HEK293 (cell line): ENCODE data around the gene KPNA6.

Experiments used
- CTCF ChIA-PET: fragments of 350-600 bp; formaldehyde crosslinking; extraction: SDS; loops from one replicate; lab custom pipeline; 2021; ENCODE audit warnings: antibody characterized with exemption; lab: Yijun Ruan, JAX
- POLR2A ChIA-PET: fragments of 300-600 bp; formaldehyde crosslinking; extraction: SDS; loops from one replicate; lab custom pipeline; 2020; ENCODE audit warnings: antibody characterized with exemption, inconsistent platforms; lab: Yijun Ruan, JAX
- H3K27ac ChIP-seq: fragments of 200-500 bp; sonication (Bioruptor generic); 2 replicates; pipeline ENCODE4 v1.5.1; 2014; ENCODE audit warnings: low read depth, low read length, control low read depth, inconsistent platforms; ENCODE audit errors: extremely low read depth
- H3K36me3 ChIP-seq, 2 experiments: fragments of 200-500 bp in 1 of 2; sonication (Bioruptor generic) in 1 of 2; 1 replicate in 1 of 2; 2 replicates in 1 of 2; pipeline ENCODE4 v1.5.1; 2014 to 2017; ENCODE audit warnings: inconsistent platforms in 2 of 2, low read length in 2 of 2; ENCODE audit not compliant: control insufficient read depth in 2 of 2, insufficient read depth in 1 of 2
- H3K4me1 ChIP-seq: fragments of 200-500 bp; sonication (Bioruptor generic); 2 replicates; pipeline ENCODE4 v1.5.1; 2014; ENCODE audit warnings: mild to moderate bottlenecking, low read length, inconsistent platforms; ENCODE audit not compliant: control insufficient read depth, insufficient read depth
- H3K4me3 ChIP-seq: 2 replicates; pipeline ENCODE4 v1.5.1; 2011; ENCODE audit warnings: low read depth, mild to moderate bottlenecking, control low read depth, low read length, moderate library complexity
- H3K9me3 ChIP-seq: fragments of 200-500 bp; sonication (Bioruptor generic); 2 replicates; pipeline ENCODE4 v1.5.1; 2014; ENCODE audit warnings: low read depth, low read length, inconsistent platforms; ENCODE audit not compliant: control insufficient read depth, insufficient read depth
- BCL6B ChIP-seq: fragments of 450-650 bp; formaldehyde crosslinking; IDR thresholded peaks from 2 replicates; pipeline ENCODE4 v1.5.1; 2017; ENCODE audit warnings: missing biosample characterization, missing genetic modification characterization
- GFI1B ChIP-seq: fragments of 450-650 bp; formaldehyde crosslinking; IDR thresholded peaks from 2 replicates; pipeline ENCODE4 v1.5.1; 2016; ENCODE audit warnings: missing biosample characterization, missing genetic modification characterization
- PRDM1 ChIP-seq: fragments of 450-650 bp; formaldehyde crosslinking; IDR thresholded peaks from 2 replicates; pipeline ENCODE4; 2016; ENCODE audit warnings: missing biosample characterization, missing genetic modification characterization
- PRDM6 ChIP-seq: fragments of 450-650 bp; formaldehyde crosslinking; IDR thresholded peaks from 2 replicates; pipeline ENCODE4 v1.5.1; 2017; ENCODE audit warnings: missing biosample characterization, missing genetic modification characterization
- REST ChIP-seq: fragments of 450-650 bp; formaldehyde crosslinking; IDR thresholded peaks from 2 replicates; pipeline ENCODE4 v1.5.1; 2016; ENCODE audit warnings: missing biosample characterization, missing genetic modification characterization
- SETDB1 ChIP-seq: IDR thresholded peaks from one replicate; pipeline ENCODE4 v1.6.1; 2017; ENCODE audit warnings: mild to moderate bottlenecking, low read length, moderate library complexity, mixed read lengths; ENCODE audit not compliant: insufficient read length
- SP2 ChIP-seq: fragments of 450-650 bp; formaldehyde crosslinking; IDR thresholded peaks from 2 replicates; pipeline ENCODE4 v1.5.1; 2016; ENCODE audit warnings: missing biosample characterization, missing genetic modification characterization
- SP7 ChIP-seq: fragments of 450-650 bp; formaldehyde crosslinking; IDR thresholded peaks from 2 replicates; pipeline ENCODE4 v1.5.1; 2016; ENCODE audit warnings: missing biosample characterization, missing genetic modification characterization
- ZBTB6 ChIP-seq: fragments of 450-650 bp; formaldehyde crosslinking; IDR thresholded peaks from 2 replicates; pipeline ENCODE4 v1.5.1; 2017; ENCODE audit warnings: missing biosample characterization, missing genetic modification characterization
- ZEB2 ChIP-seq: fragments of 450-650 bp; formaldehyde crosslinking; IDR thresholded peaks from 2 replicates; pipeline ENCODE4 v1.5.1; 2016; ENCODE audit warnings: missing biosample characterization, missing genetic modification characterization
- ZFP69B ChIP-seq: fragments of 450-650 bp; formaldehyde crosslinking; IDR thresholded peaks from 2 replicates; pipeline ENCODE4 v1.5.1; 2016; ENCODE audit warnings: missing biosample characterization, missing genetic modification characterization
- ZNF121 ChIP-seq: fragments of 450-650 bp; formaldehyde crosslinking; IDR thresholded peaks from 2 replicates; pipeline ENCODE4 v1.5.1; 2016; ENCODE audit warnings: missing biosample characterization, missing genetic modification characterization
- ZNF362 ChIP-seq: fragments of 450-650 bp; formaldehyde crosslinking; IDR thresholded peaks from 2 replicates; pipeline ENCODE4 v1.5.1; 2016; ENCODE audit warnings: missing biosample characterization, missing genetic modification characterization
- ZNF366 ChIP-seq: fragments of 450-650 bp; formaldehyde crosslinking; conservative IDR thresholded peaks from 2 replicates; pipeline ENCODE4 v1.5.1; 2016; ENCODE audit warnings: missing biosample characterization, missing genetic modification characterization
- ZNF394 ChIP-seq: fragments of 450-650 bp; formaldehyde crosslinking; IDR thresholded peaks from 2 replicates; pipeline ENCODE4 v1.5.1; 2016; ENCODE audit warnings: missing biosample characterization, missing genetic modification characterization, mild to moderate bottlenecking, moderate library complexity, borderline replicate concordance
- ZNF416 ChIP-seq: fragments of 450-650 bp; formaldehyde crosslinking; IDR thresholded peaks from 2 replicates; pipeline ENCODE4 v1.5.1; 2016; ENCODE audit warnings: missing biosample characterization, missing genetic modification characterization
- ZNF645 ChIP-seq: fragments of 450-650 bp; formaldehyde crosslinking; IDR thresholded peaks from 2 replicates; pipeline ENCODE4; 2016; ENCODE audit warnings: missing biosample characterization, missing genetic modification characterization
- ZXDB ChIP-seq: fragments of 450-650 bp; formaldehyde crosslinking; IDR thresholded peaks from 2 replicates; pipeline ENCODE4 v1.5.1; 2016; ENCODE audit warnings: missing biosample characterization, missing genetic modification characterization

Gene KPNA6

GRCh38 chr1:32100807-32101708, 6.8 kb upstream of the KPNA6 start:
- TF ChIP-seq PRDM6 (tag by site-specific recombination), result 0 out of 2 replicates have a peak, but pooled peaks have one; percentile 41
- 0 out of 2 replicates have a peak, but pooled peaks have one; percentile 23 for TF ChIP-seq SP7 (tag by site-specific recombination)
- no peak for TF ChIP-seq ZNF394 (tag by site-specific recombination)
- TF ChIP-seq ZNF366 (tag by site-specific recombination), result peak; percentile 41; the same call in 1 of the 2 replicates
- TF ChIP-seq ZNF121 (tag by site-specific recombination), result peak; percentile 68; the same call in 1 of the 2 replicates
- TF ChIP-seq SETDB1, result peak; percentile 12
- TF ChIP-seq REST (tag by site-specific recombination), result no peak
- TF ChIP-seq ZNF645 (tag by site-specific recombination), result no peak
- TF ChIP-seq PRDM1, result peak; percentile 68; the same call in 1 of the 2 replicates
- 0 out of 2 replicates have a peak, but pooled peaks have one; percentile 35 for TF ChIP-seq ZNF362 (tag by site-specific recombination)
- TF ChIP-seq ZXDB (tag by site-specific recombination), result no peak
- TF ChIP-seq, all 188 proteins: peak for 7
- no peak overlapping the region for H3K4me3 ChIP-seq
- POLR2A ChIA-PET, result interaction anchor here (0.6 to 2.1 kb wide), 3 partner anchors 12 to 28 kb away, joined by 3 to 7 read pairs (median 6); partner anchors contain the start of gene TMEM39B
- H3K9me3 ChIP-seq, result no peaks in the 10 kb centered on the region
- CTCF ChIA-PET, result interaction anchor here (0.6 to 0.7 kb wide), 2 partner anchors 105 to 157 kb away, joined by 4 read pairs; no protein-coding TSS in a partner anchor
- H3K4me1 ChIP-seq, result no peaks in the 10 kb centered on the region
- peaks cover 0 to 46% of the 10 kb centered on the region in 2 experiments; a peak in 2 of 3 replicates for H3K36me3 ChIP-seq
- H3K27ac ChIP-seq, result no peak overlapping the region

- ChIA-PET POLR2A (interaction anchor here (0.9 kb wide), 1 partner anchor 31 kb away, joined by 4 read pairs; the partner anchor contains the start of gene TMEM39B), CTCF (interaction anchor here (1.6 kb wide), 1 partner anchor 31 kb away, joined by 4 read pairs; the partner anchor contains the start of gene TMEM39B)
- no peak overlapping the region for H3K4me3 ChIP-seq
Observed at GRCh38 chr1:32104127-32104526, 3.7 kb upstream of the KPNA6 start.

More at GRCh38 chr1:32104127-32104526, 3.7 kb upstream of the KPNA6 start:
- peaks cover 0 to 23% of the 10 kb centered on the region in 2 experiments; a peak in 2 of 3 replicates for H3K36me3 ChIP-seq
- TF ChIP-seq ZNF416 (tag by site-specific recombination), result no peak
- TF ChIP-seq BCL6B (tag by site-specific recombination), result no peak
- no peak for TF ChIP-seq ZBTB6 (tag by site-specific recombination)
- TF ChIP-seq SP2 (tag by site-specific recombination), result no peak
- no peak for TF ChIP-seq ZEB2 (tag by site-specific recombination)
- no peak for TF ChIP-seq ZFP69B (tag by site-specific recombination)
- no peak for TF ChIP-seq GFI1B
- H3K4me1 ChIP-seq, result no peaks in the 10 kb centered on the region
- H3K9me3 ChIP-seq, result no peaks in the 10 kb centered on the region
- no peak overlapping the region for H3K27ac ChIP-seq
